Measurements from ENCODE around the gene LRMDA. TPM values are rescaled to one million over a fixed set of nuclear protein-coding genes. Genes with fewer than 3 reads are reported as not detected.

LRMDA gene
- total RNA-seq, 4 donors from 2014 or later, result 1.4 to 23.1 (median 3.6) TPM

GRCh38 chr10:75438275-75438674 lies 6.9 kb downstream of the LRMDA start:
- no peak for DNase-seq
- Histone ChIP-seq H3K9me3 (no peaks in the 10 kb centered on the region), H3K27ac (no peak overlapping the region), H3K4me1 (no peaks in the 10 kb centered on the region), H3K4me3 (no peak overlapping the region), H3K36me3 (no peaks in the 10 kb centered on the region), H3K27me3 (no peaks in the 10 kb centered on the region)
- TF ChIP-seq, protein P1, sequence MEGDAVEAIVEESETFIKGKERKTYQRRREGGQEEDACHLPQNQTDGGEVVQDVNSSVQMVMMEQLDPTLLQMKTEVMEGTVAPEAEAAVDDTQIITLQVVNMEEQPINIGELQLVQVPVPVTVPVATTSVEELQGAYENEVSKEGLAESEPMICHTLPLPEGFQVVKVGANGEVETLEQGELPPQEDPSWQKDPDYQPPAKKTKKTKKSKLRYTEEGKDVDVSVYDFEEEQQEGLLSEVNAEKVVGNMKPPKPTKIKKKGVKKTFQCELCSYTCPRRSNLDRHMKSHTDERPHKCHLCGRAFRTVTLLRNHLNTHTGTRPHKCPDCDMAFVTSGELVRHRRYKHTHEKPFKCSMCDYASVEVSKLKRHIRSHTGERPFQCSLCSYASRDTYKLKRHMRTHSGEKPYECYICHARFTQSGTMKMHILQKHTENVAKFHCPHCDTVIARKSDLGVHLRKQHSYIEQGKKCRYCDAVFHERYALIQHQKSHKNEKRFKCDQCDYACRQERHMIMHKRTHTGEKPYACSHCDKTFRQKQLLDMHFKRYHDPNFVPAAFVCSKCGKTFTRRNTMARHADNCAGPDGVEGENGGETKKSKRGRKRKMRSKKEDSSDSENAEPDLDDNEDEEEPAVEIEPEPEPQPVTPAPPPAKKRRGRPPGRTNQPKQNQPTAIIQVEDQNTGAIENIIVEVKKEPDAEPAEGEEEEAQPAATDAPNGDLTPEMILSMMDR (IDR thresholded peaks at IDR 0.05), result no peak
- TF ChIP-seq POLR2A (IDR thresholded peaks at IDR 0.05), result no peak

GRCh38 chr10:75439811-75440210 lies 8.4 kb downstream of the LRMDA start:
- Histone ChIP-seq H3K4me3 (no peak overlapping the region), H3K4me1 (no peaks in the 10 kb centered on the region), H3K36me3 (no peaks in the 10 kb centered on the region), H3K27me3 (no peaks in the 10 kb centered on the region), H3K9me3 (no peaks in the 10 kb centered on the region), H3K27ac (no peak overlapping the region)
- TF ChIP-seq, protein P1 (IDR thresholded peaks at IDR 0.05), result no peak
- no peak for TF ChIP-seq POLR2A (IDR thresholded peaks at IDR 0.05)
- no peak for DNase-seq

- H3K4me1 ChIP-seq, result no peaks in the 10 kb centered on the region
- TF ChIP-seq POLR2A (IDR thresholded peaks at IDR 0.05), result no peak
- TF ChIP-seq, protein P1 (IDR thresholded peaks at IDR 0.05), result no peak
These were observed 8.9 kb downstream of the LRMDA start for GRCh38 chr10:75440271-75440793.

GRCh38 chr10:75441196-75441595 lies 9.8 kb downstream of the LRMDA start:
- TF ChIP-seq, protein P1 (IDR thresholded peaks at IDR 0.05), result no peak
- no peak for TF ChIP-seq POLR2A (IDR thresholded peaks at IDR 0.05)
- no peaks in the 10 kb centered on the region for H3K27me3 ChIP-seq
- no peak for DNase-seq
- H3K4me3 ChIP-seq, result no peak overlapping the region
- H3K9me3 ChIP-seq, result no peaks in the 10 kb centered on the region
- H3K4me1 ChIP-seq, result no peaks in the 10 kb centered on the region
- H3K27ac ChIP-seq, result no peak overlapping the region
- H3K36me3 ChIP-seq, result no peaks in the 10 kb centered on the region

More at GRCh38 chr10:75440271-75440793, 8.9 kb downstream of the LRMDA start:
- Histone ChIP-seq H3K4me3 (no peak overlapping the region), H3K36me3 (no peaks in the 10 kb centered on the region), H3K9me3 (no peaks in the 10 kb centered on the region), H3K27me3 (no peaks in the 10 kb centered on the region), H3K27ac (no peak overlapping the region)
- DNase-seq, result no peak

DNA sequence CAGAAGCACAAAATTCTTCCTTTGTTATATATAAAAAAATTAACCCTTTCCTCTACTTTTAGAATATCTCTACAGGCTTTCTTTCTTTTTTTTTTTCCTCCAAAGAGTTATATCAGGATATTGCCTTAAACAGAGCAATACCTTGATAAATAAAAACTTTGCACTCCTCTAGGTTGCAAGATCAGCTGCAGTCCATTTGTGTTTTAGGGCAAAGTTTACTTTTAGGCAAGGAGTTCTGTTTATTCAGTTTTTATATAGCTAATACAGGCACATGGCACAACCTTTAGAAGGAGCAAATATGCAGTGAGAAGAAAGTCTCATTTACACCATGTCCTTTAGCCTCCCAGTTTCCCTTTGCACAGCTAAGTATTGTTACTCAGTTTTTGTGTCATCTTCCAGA lies 10.3 kb downstream of the LRMDA start:
- TF ChIP-seq POLR2A (IDR thresholded peaks at IDR 0.05), result no peak
- TF ChIP-seq, protein P1 (IDR thresholded peaks at IDR 0.05), result no peak
- Histone ChIP-seq H3K27ac (no peak overlapping the region), H3K9me3 (no peaks in the 10 kb centered on the region), H3K4me3 (no peak overlapping the region), H3K27me3 (no peaks in the 10 kb centered on the region), H3K36me3 (no peaks in the 10 kb centered on the region), H3K4me1 (no peaks in the 10 kb centered on the region)
- no peak for DNase-seq

- no peaks in the 10 kb centered on the region for H3K9me3 ChIP-seq
- no peaks in the 10 kb centered on the region for H3K27me3 ChIP-seq
- DNase-seq, result no peak
- TF ChIP-seq, protein P1 (IDR thresholded peaks at IDR 0.05), result no peak
- no peak for TF ChIP-seq POLR2A (IDR thresholded peaks at IDR 0.05)
- H3K36me3 ChIP-seq, result no peaks in the 10 kb centered on the region
- H3K27ac ChIP-seq, result no peak overlapping the region
- H3K4me1 ChIP-seq, result no peaks in the 10 kb centered on the region
- no peak overlapping the region for H3K4me3 ChIP-seq
These were observed 11.9 kb downstream of the LRMDA start for GRCh38 chr10:75443362-75443761.
